ENCODE results near the gene OLIG2. TPM values are rescaled to one million over a fixed set of nuclear protein-coding genes. Genes with fewer than 3 reads are reported as not detected.

The OLIG2 gene
- total RNA-seq, 4 donors from 2014 or later: not detected

Other genes with a start within 250 kb of the OLIG2 start
- gene OLIG1, start 44.2 kb downstream of the OLIG2 start, total RNA-seq: not detected
- gene IFNAR2, start 204.0 kb downstream of the OLIG2 start, total RNA-seq: 10 to 100 TPM in 1 of 4 donors, 1 to 10 TPM in 3; 4.0 to 13.3 (median 7.0) TPM
- gene IL10RB, start 240.4 kb downstream of the OLIG2 start, total RNA-seq: 10 to 100 TPM; 28.1 to 47.7 (median 32.3) TPM